ENCODE data around the gene LGALS13.

The LGALS13 gene

GRCh38 chr19:39602224-39602623, at the start of gene LGALS13:
Gene LGALS13, plus strand, starts transcription at chr19:39602524. Its CDS starts 45 bp downstream, at chr19:39602569.
- DNase-seq (ENCODE audit: low read depth in 2 of 2), result no peak

GRCh38 chr19:39553082-39553652, 49.2 kb upstream of the LGALS13 start:
- DNase-seq (ENCODE audit: low read depth in 2 of 2), result no peak

- DNase-seq (ENCODE audit: low read depth in 2 of 2), result no peak
These were observed 47.5 kb upstream of the LGALS13 start for GRCh38 chr19:39554701-39555311.

GRCh38 chr19:39555883-39556282, 46.4 kb upstream of the LGALS13 start:
- no peak for DNase-seq (ENCODE audit: low read depth in 2 of 2)

GRCh38 chr19:39557811-39558623, 44.3 kb upstream of the LGALS13 start:
- no peak for DNase-seq (ENCODE audit: low read depth in 2 of 2)

- DNase-seq (ENCODE audit: low read depth in 2 of 2), result no peak
These were observed 43.7 kb upstream of the LGALS13 start for GRCh38 chr19:39558624-39559117.

GRCh38 chr19:39563408-39563807, 38.9 kb upstream of the LGALS13 start:
- no peak for DNase-seq (ENCODE audit: low read depth in 2 of 2)

GRCh38 chr19:39566064-39566463, 36.3 kb upstream of the LGALS13 start:
- DNase-seq (ENCODE audit: low read depth in 2 of 2), result no peak

- no peak for DNase-seq (ENCODE audit: low read depth in 2 of 2)
These were observed 33.7 kb upstream of the LGALS13 start for GRCh38 chr19:39568604-39569003.

GRCh38 chr19:39582442-39582841, 19.9 kb upstream of the LGALS13 start:
- no peak for DNase-seq (ENCODE audit: low read depth in 2 of 2)

- no peak for DNase-seq (ENCODE audit: low read depth in 2 of 2)
These were observed 19.3 kb upstream of the LGALS13 start for GRCh38 chr19:39582891-39583625.

GRCh38 chr19:39587496-39587895, 14.8 kb upstream of the LGALS13 start:
- no peak for DNase-seq (ENCODE audit: low read depth in 2 of 2)

- DNase-seq (ENCODE audit: low read depth in 2 of 2), result no peak
These were observed 14.3 kb upstream of the LGALS13 start for GRCh38 chr19:39588066-39588465.

- DNase-seq (ENCODE audit: low read depth in 2 of 2), result no peak
These were observed 12.1 kb upstream of the LGALS13 start for GRCh38 chr19:39590265-39590664.

- DNase-seq (ENCODE audit: low read depth in 2 of 2), result no peak
These were observed 9.9 kb upstream of the LGALS13 start for GRCh38 chr19:39592381-39592780.

GRCh38 chr19:39595950-39596349, 6.4 kb upstream of the LGALS13 start:
- DNase-seq (ENCODE audit: low read depth in 2 of 2), result no peak

- DNase-seq (ENCODE audit: low read depth in 2 of 2), result no peak
These were observed 5.4 kb upstream of the LGALS13 start for GRCh38 chr19:39596911-39597310.

- DNase-seq (ENCODE audit: low read depth in 2 of 2), result no peak
These were observed 3.2 kb upstream of the LGALS13 start for GRCh38 chr19:39599116-39599515.

GRCh38 chr19:39603825-39604224, 1.5 kb downstream of the LGALS13 start:
- no peak for DNase-seq (ENCODE audit: low read depth in 2 of 2)

GRCh38 chr19:39607021-39607420, 4.7 kb downstream of the LGALS13 start:
- no peak for DNase-seq (ENCODE audit: low read depth in 2 of 2)

- no peak for DNase-seq (ENCODE audit: low read depth in 2 of 2)
These were observed 5.2 kb downstream of the LGALS13 start for GRCh38 chr19:39607561-39607960.

GRCh38 chr19:39613597-39613996, 11.3 kb downstream of the LGALS13 start:
- no peak for DNase-seq (ENCODE audit: low read depth in 2 of 2)
